Stomach (tissue), 9 donors: Measurements from ENCODE around the gene KIFAP3. TPM values are rescaled to one million over a fixed set of nuclear protein-coding genes. Genes with fewer than 3 reads are reported as not detected.

Source experiments
- DNase-seq, 2 donors: peaks; one replicate each; pipeline versions ENCODE4 v3.0.0 to v3.0.0-alpha.2; 2013 to 2019
- H3K27ac ChIP-seq, 5 donors: fragments of 200-600 bp in 4 of 5; sonication (generic) in 4 of 5; one replicate each; pipeline ENCODE4 v1.5.1; 2013 to 2019; ENCODE audit warnings: mild to moderate bottlenecking in 1 of 5, moderate library complexity in 1 of 5
- H3K27me3 ChIP-seq, 3 donors: fragments of 200-600 bp; sonication (generic); one replicate each; pipeline ENCODE4 v1.5.1; 2017 to 2019; ENCODE audit warnings: mixed run types in 1 of 3
- H3K36me3 ChIP-seq, 4 donors: fragments of 200-600 bp; sonication (generic); 1 replicate in 3 of 4; 2 replicates in 1 of 4; pipeline ENCODE4 v1.5.1; 2016 to 2019
- H3K4me1 ChIP-seq, 4 donors: fragments of 200-600 bp; sonication (generic); one replicate each; pipeline ENCODE4 v1.5.1; 2016 to 2019
- H3K4me3 ChIP-seq, 4 donors: fragments of 200-600 bp; sonication (generic) in 3 of 4; one replicate each; pipeline ENCODE4 v1.5.1; 2016 to 2019; ENCODE audit warnings: mild to moderate bottlenecking in 1 of 4
- H3K9me3 ChIP-seq, 4 donors: fragments of 200-600 bp; sonication (generic); one replicate each; pipeline ENCODE4 v1.5.1; 2016 to 2019
- EP300 ChIP-seq: sonication (generic); formaldehyde crosslinking; IDR thresholded peaks from one replicate; pipeline ENCODE4 v1.6.1; 2017; ENCODE audit warnings: antibody characterized with exemption
- POLR2A ChIP-seq, 4 donors: fragments of 450-650 bp; IDR thresholded peaks; one replicate each; pipeline ENCODE4 v1.6.1; 2016; ENCODE audit warnings: antibody characterized with exemption in 4 of 4, control low read depth in 2 of 4, mild to moderate bottlenecking in 1 of 4, moderate library complexity in 1 of 4
- POLR2AphosphoS5 ChIP-seq, 3 donors: sonication (generic); formaldehyde crosslinking; IDR thresholded peaks; one replicate each; pipeline ENCODE4 v1.6.1; 2016; ENCODE audit warnings: antibody characterized with exemption in 3 of 3
- WGBS, 5 donors: extraction: QIAGEN DNeasy Blood & Tissue Kit in 3 of 5; methylation state at CpG; one replicate each; pipeline versions ENCODE4 v1.1.5 to v1.1.7; 2013 to 2018; 5-methylcytosine and 5-hydroxymethylcytosine counted together
- intact Hi-C: fragments of 100-400 bp; cut with DNase I; formaldehyde crosslinking; loops from one replicate; pipeline ENCODE4 v1.15.1; 2023; ENCODE audit warnings: low total_unique reads
- polyA plus RNA-seq, 3 donors: library from polyadenylated mRNA; stranded (reverse); fragments of 200-250 nt; gene quantifications; one replicate each; pipeline ENCODE4 v1.2.3, GENCODE V29; 2013
- total RNA-seq, 5 donors: library from RNA; depleted of rRNA; stranded (reverse); fragments of >200 nt; gene quantifications; one replicate each; pipeline versions ENCODE4 v1.1.0 to v1.2.3, GENCODE V29; 2014 to 2016
- TF ChIP-seq, protein P1 (sequence below), 7 experiments: fragments of 450-650 bp in 4 of 7; fragments of 200-600 bp in 3 of 7; sonication (generic) in 3 of 7; IDR thresholded peaks; one replicate each; pipeline ENCODE4 v1.5.1; 2016 to 2019; ENCODE audit warnings: antibody characterized with exemption in 7 of 7, control low read depth in 2 of 7, mild to moderate bottlenecking in 1 of 7
- donor health status: healthy with polysubstance abuse.
- donor health status: Bipolar disorder and iron deficiency.
- donor health status: healthy.

Gene KIFAP3
- total and polyA plus RNA-seq, 8 donors: 6.3 to 40.9 (median 11.1) TPM

DNA sequence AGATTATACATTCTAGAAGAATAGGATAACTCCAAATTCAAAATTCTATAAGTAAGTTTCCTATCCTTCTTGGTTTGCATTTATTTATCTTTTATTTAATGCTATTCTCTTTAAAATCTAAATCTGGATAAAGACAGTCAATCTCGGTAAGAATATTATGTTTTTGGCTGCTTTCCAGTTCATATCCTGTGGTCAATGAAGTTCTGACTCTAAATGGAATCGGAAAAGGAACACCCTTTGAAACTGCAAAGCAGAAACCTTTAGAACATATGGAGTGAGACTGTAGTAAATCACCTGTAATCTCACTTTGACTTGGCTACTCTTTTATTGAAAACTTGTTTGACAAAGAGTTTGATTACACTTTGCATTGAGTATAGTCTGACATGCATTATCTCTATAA is 85.2 kb downstream of the KIFAP3 start:
- H3K27me3 ChIP-seq: no peaks in the 10 kb centered on the region
- intact Hi-C loops: no loop called here
- no peak overlapping the region for H3K27ac ChIP-seq
- H3K36me3 ChIP-seq: peaks cover 0 to 7% (median 3%) of the 10 kb centered on the region in 4 donors
- H3K4me3 ChIP-seq: no peak overlapping the region
- peaks cover 0 to 9% (median 0%) of the 10 kb centered on the region in 4 donors for H3K4me1 ChIP-seq
- TF ChIP-seq, protein P1, sequence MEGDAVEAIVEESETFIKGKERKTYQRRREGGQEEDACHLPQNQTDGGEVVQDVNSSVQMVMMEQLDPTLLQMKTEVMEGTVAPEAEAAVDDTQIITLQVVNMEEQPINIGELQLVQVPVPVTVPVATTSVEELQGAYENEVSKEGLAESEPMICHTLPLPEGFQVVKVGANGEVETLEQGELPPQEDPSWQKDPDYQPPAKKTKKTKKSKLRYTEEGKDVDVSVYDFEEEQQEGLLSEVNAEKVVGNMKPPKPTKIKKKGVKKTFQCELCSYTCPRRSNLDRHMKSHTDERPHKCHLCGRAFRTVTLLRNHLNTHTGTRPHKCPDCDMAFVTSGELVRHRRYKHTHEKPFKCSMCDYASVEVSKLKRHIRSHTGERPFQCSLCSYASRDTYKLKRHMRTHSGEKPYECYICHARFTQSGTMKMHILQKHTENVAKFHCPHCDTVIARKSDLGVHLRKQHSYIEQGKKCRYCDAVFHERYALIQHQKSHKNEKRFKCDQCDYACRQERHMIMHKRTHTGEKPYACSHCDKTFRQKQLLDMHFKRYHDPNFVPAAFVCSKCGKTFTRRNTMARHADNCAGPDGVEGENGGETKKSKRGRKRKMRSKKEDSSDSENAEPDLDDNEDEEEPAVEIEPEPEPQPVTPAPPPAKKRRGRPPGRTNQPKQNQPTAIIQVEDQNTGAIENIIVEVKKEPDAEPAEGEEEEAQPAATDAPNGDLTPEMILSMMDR (IDR thresholded peaks at IDR 0.05): no peak
- TF ChIP-seq EP300: no peak
- no peak for TF ChIP-seq POLR2A (IDR thresholded peaks at IDR 0.05)
- WGBS, 5 donors: 28 to 55% (median 41%) methylated on average over 2 of the region's 2 CpGs
- H3K9me3 ChIP-seq: no peaks in the 10 kb centered on the region
- DNase-seq: no peak

DNA sequence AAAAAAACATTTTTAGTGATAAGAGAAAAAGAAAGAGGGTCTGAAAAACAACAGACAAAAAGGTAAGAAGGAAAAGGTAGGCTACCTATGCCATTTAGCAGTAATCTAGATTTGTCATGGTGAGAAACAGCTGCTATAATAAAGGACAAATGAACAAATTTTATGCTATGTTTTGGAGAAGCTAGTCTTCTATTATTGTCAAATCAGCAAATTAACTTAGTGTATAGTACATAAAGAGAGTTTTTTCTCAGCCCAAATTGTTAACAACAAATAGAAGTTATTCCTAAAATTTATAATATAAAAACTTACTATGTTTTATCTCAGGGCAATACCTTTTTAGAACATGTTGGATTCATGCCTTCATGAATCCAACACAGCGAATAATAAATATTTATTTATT is 88.7 kb downstream of the KIFAP3 start:
- WGBS, 5 donors: 96 to 100% (median 96%) methylated on average over 1 of the region's 1 CpG
- no peaks in the 10 kb centered on the region for H3K27me3 ChIP-seq
- H3K9me3 ChIP-seq: no peaks in the 10 kb centered on the region
- DNase-seq: no peak
- no peak for TF ChIP-seq POLR2AphosphoS5 (IDR thresholded peaks at IDR 0.05)
- TF ChIP-seq EP300: no peak
- no peak for TF ChIP-seq POLR2A (IDR thresholded peaks at IDR 0.05)
- TF ChIP-seq, protein P1 (IDR thresholded peaks at IDR 0.05): no peak
- intact Hi-C loops: no loop called here
- peaks cover 0 to 9% (median 0%) of the 10 kb centered on the region in 4 donors for H3K4me1 ChIP-seq
- peaks cover 0 to 26% (median 21%) of the 10 kb centered on the region in 4 donors for H3K36me3 ChIP-seq
- no peak overlapping the region for H3K4me3 ChIP-seq
- H3K27ac ChIP-seq: no peak overlapping the region

DNA sequence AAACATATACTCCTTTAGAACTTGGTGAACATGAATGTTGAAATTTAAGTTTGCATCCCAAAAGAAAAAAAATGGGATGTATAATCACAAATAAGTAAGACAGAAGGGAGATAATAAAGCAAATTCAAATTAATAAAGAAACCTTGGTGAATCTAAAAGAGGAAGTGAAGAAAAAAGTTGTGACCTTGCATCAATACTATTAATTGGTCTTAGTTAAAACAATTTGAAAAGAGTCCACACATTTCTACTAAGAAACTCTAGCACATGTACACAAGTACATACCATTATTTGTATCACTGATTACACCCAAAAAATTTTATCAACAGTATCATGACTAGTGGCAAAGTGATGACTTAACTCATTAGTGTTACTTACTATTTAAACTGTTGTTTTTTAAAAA is 100.4 kb downstream of the KIFAP3 start:
- no peaks in the 10 kb centered on the region for H3K9me3 ChIP-seq
- no peak for DNase-seq
- no peaks in the 10 kb centered on the region for H3K27me3 ChIP-seq
- H3K27ac ChIP-seq: no peak overlapping the region
- no peak for TF ChIP-seq EP300
- TF ChIP-seq, protein P1 (IDR thresholded peaks at IDR 0.05): no peak
- no peak for TF ChIP-seq POLR2A (IDR thresholded peaks at IDR 0.05)
- no peak for TF ChIP-seq POLR2AphosphoS5 (IDR thresholded peaks at IDR 0.05)
- peaks cover 0 to 19% (median 15%) of the 10 kb centered on the region in 4 donors for H3K36me3 ChIP-seq
- intact Hi-C loops: no loop called here
- no peak overlapping the region for H3K4me3 ChIP-seq
- H3K4me1 ChIP-seq: no peaks in the 10 kb centered on the region

DNA sequence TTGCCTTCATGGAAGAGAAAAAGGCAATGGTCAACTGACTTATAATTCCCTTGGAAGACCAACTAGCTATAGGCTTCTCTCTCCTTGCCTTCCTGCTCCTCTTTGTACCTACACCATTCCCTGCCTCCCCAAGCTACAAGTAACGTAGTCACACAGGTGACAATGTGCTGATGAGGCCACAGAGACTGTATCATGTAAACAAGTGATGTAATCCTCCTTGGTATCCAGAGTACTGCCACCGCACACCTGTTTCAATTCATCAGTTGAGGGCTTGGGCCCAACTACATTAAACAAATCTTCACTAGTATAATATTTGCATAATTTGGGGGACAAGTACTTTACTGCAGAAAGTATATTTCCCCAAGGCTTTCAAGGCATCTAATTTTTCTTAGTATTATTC is 104.4 kb downstream of the KIFAP3 start:
- Histone ChIP-seq H3K36me3 (peaks cover 0 to 7% (median 4%) of the 10 kb centered on the region in 4 donors), H3K4me3 (no peak overlapping the region), H3K27me3 (no peaks in the 10 kb centered on the region), H3K4me1 (no peaks in the 10 kb centered on the region), H3K27ac (no peak overlapping the region), H3K9me3 (no peaks in the 10 kb centered on the region)
- no peak for TF ChIP-seq POLR2AphosphoS5 (IDR thresholded peaks at IDR 0.05)
- no peak for TF ChIP-seq POLR2A (IDR thresholded peaks at IDR 0.05)
- no peak for TF ChIP-seq EP300
- TF ChIP-seq, protein P1 (IDR thresholded peaks at IDR 0.05): no peak
- DNase-seq: no peak
- 82 to 95% (median 90%) methylated on average over 2 of the region's 2 CpGs for WGBS, 5 donors
- intact Hi-C loops: no loop called here
